ENCODE measurements around the gene BATF3.

The BATF3 gene

DNA sequence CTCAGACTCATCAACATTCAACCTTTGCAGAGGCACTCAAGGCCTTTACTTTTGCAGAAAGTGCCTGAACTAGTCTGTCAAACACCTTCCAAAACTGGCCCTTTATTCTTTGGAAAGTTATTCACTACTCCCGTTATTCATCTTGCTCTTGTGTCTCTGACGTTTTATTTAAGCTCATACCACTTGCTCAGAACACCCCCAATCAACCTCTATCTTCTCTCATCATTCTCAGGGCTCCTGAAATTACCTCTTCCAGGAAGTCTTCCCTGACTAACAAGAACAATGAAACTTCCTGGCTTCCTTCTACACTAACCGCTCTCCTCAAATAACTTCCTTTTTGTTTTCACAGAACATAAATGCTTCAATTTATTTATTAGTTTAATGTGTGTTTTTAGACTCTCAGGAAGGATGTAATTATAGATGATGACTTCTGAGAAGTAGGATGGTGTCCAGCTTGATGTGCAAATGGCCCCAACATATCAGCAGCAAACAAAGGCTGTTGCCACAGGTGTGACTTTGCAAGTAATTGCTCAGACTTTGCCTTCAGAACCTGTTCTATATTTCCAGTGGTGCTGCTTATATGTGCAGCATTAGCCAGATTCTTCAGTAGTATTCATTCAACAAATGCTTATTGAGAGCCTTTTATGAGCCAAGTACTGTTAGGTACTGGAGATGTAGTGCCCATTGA, 22.8 kb upstream of the BATF3 start:
- Histone ChIP-seq H3K4me1 (no peaks in the 10 kb centered on the region), H3K27ac (no peak overlapping the region), H3K79me2 (no peaks in the 10 kb centered on the region), H3K9ac (no peak overlapping the region), H3K36me3 (ENCODE audit: control insufficient read depth, insufficient read depth, low read length) (no peaks in the 10 kb centered on the region), H3K27me3 (ENCODE audit: control insufficient read depth, insufficient read depth, low read length) (no peaks in the 10 kb centered on the region), H2AFZ (no peak overlapping the region), H3K4me3 (ENCODE audit: low read depth, low read length) (no peak overlapping the region), H3K4me2 (ENCODE audit: low read length) (no peak overlapping the region), H3K9me3 (ENCODE audit: control insufficient read depth, low read length) (no peaks in the 10 kb centered on the region)
- TF ChIP-seq, protein P1, sequence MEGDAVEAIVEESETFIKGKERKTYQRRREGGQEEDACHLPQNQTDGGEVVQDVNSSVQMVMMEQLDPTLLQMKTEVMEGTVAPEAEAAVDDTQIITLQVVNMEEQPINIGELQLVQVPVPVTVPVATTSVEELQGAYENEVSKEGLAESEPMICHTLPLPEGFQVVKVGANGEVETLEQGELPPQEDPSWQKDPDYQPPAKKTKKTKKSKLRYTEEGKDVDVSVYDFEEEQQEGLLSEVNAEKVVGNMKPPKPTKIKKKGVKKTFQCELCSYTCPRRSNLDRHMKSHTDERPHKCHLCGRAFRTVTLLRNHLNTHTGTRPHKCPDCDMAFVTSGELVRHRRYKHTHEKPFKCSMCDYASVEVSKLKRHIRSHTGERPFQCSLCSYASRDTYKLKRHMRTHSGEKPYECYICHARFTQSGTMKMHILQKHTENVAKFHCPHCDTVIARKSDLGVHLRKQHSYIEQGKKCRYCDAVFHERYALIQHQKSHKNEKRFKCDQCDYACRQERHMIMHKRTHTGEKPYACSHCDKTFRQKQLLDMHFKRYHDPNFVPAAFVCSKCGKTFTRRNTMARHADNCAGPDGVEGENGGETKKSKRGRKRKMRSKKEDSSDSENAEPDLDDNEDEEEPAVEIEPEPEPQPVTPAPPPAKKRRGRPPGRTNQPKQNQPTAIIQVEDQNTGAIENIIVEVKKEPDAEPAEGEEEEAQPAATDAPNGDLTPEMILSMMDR (IDR thresholded peaks at IDR 0.05) = no peak

DNA sequence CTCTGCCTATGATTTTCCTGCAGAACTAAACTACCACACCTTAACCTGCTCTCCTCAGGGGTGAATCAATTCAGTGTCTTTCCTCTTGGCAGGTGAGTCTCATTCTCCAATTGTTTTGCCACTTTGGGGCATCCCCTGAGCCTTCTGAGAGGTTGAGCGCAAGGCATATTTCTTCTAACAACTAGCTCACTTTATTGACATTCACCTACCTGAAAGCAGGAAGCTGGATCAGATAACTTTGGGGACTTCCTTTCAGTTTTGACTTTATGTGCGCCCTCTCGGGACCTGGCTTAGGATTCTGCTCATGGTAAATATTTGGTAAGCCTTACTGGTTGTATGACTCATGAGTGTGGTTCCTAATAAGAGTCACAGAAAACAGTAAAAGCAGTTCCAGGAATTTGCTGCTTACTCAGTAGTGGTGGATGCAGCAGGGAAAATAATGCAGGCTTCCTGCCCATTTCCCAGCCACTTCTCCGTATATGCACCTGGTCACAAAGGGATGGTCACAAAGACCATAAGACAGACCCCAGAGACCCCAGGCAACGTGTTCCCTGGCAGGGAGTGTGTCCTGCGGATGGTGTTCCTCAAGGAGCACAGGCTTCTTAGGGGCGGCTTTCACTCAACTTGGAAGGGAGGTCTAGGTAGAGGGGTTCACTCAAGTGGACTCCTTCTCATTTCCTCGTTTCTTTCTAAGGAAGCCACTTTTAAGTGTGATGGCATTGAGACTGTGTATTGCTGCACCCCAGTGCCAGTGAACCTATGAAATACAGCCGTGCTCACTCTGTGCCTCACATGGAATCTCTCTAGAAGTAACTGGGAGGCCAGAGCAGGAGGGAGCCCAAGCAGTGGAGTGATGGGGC, 22.0 kb upstream of the BATF3 start:
- H2AFZ ChIP-seq = no peak overlapping the region
- H3K4me2 ChIP-seq (ENCODE audit: low read length) = no peak overlapping the region
- H3K9ac ChIP-seq = no peak overlapping the region
- no peak overlapping the region for H3K4me3 ChIP-seq (ENCODE audit: low read depth, low read length)
- no peaks in the 10 kb centered on the region for H3K4me1 ChIP-seq
- no peaks in the 10 kb centered on the region for H3K9me3 ChIP-seq (ENCODE audit: control insufficient read depth, low read length)
- H3K36me3 ChIP-seq (ENCODE audit: control insufficient read depth, insufficient read depth, low read length) = no peaks in the 10 kb centered on the region
- no peaks in the 10 kb centered on the region for H3K27me3 ChIP-seq (ENCODE audit: control insufficient read depth, insufficient read depth, low read length)
- H3K27ac ChIP-seq = no peak overlapping the region
- H3K79me2 ChIP-seq = no peaks in the 10 kb centered on the region
- TF ChIP-seq, protein P1 (IDR thresholded peaks at IDR 0.05) = no peak

DNA sequence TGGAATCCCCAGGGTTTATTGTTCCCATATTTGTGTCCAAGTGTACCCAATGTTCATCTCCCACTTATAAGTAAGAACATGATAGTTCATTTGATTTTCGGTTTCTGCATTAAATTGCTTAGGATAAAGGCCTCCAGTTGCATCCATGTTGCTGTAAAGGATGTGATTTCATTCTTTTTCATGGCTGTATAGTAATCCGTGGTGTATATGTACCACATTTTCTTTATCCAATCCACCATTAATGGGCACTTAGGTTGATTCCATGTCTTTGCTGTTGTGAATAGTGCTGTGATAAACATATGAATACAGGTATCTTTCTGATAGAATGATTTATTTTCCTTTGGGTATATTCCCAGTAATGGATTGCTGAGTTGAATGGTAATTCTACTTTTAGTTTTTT, 20.0 kb upstream of the BATF3 start:
- no peaks in the 10 kb centered on the region for H3K27me3 ChIP-seq (ENCODE audit: control insufficient read depth, insufficient read depth, low read length)
- TF ChIP-seq, protein P1 (IDR thresholded peaks at IDR 0.05) = no peak
- no peaks in the 10 kb centered on the region for H3K4me1 ChIP-seq
- H3K9me3 ChIP-seq (ENCODE audit: control insufficient read depth, low read length) = no peaks in the 10 kb centered on the region
- no peak overlapping the region for H2AFZ ChIP-seq
- H3K4me2 ChIP-seq (ENCODE audit: low read length) = no peak overlapping the region
- no peak overlapping the region for H3K9ac ChIP-seq
- H3K79me2 ChIP-seq = no peaks in the 10 kb centered on the region
- no peak overlapping the region for H3K4me3 ChIP-seq (ENCODE audit: low read depth, low read length)
- no peaks in the 10 kb centered on the region for H3K36me3 ChIP-seq (ENCODE audit: control insufficient read depth, insufficient read depth, low read length)
- H3K27ac ChIP-seq = no peak overlapping the region

DNA sequence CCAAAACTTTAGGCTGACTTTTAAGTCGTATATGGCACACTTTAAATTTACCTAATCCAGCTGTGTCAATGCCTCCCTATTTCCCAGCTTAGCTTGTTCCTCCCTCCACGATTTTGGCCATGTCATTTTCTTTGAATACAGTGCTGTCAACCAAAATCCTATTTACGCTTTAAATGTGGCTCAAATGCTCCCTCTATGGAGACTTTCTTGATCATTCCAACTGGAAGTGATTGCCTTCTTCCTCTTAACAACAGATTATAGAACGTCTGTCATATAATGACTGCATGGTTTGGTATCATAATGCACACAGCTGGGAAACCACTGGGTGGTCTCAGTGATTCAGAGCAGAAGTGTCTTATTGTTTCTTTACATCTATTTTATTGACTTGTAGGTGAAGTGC, 18.9 kb upstream of the BATF3 start:
- no peak overlapping the region for H3K27ac ChIP-seq
- H3K4me2 ChIP-seq (ENCODE audit: low read length) = no peak overlapping the region
- H3K4me3 ChIP-seq (ENCODE audit: low read depth, low read length) = no peak overlapping the region
- H3K79me2 ChIP-seq = no peaks in the 10 kb centered on the region
- H3K36me3 ChIP-seq (ENCODE audit: control insufficient read depth, insufficient read depth, low read length) = no peaks in the 10 kb centered on the region
- H3K4me1 ChIP-seq = no peaks in the 10 kb centered on the region
- no peaks in the 10 kb centered on the region for H3K27me3 ChIP-seq (ENCODE audit: control insufficient read depth, insufficient read depth, low read length)
- H2AFZ ChIP-seq = no peak overlapping the region
- TF ChIP-seq, protein P1 (IDR thresholded peaks at IDR 0.05) = no peak
- no peak overlapping the region for H3K9ac ChIP-seq
- no peaks in the 10 kb centered on the region for H3K9me3 ChIP-seq (ENCODE audit: control insufficient read depth, low read length)

Measured in parathyroid adenoma (tissue), 2 donors.